Tibial nerve (tissue), 4 donors: ENCODE measurements around the gene DPP10.

Source experiments
- CTCF ChIP-seq, 5 experiments: fragments of 200-600 bp in 3 of 5; fragments of 450-650 bp in 2 of 5; sonication (generic) in 3 of 5; IDR thresholded peaks; one replicate each; pipeline ENCODE4 v1.5.1; 2016 to 2019; ENCODE audit warnings: antibody characterized with exemption in 5 of 5, mild to moderate bottlenecking in 3 of 5, moderate library complexity in 2 of 5
- EP300 ChIP-seq, 2 donors: sonication (generic); formaldehyde crosslinking; IDR thresholded peaks; one replicate each; pipeline ENCODE4 v1.6.1; 2017; ENCODE audit warnings: antibody characterized with exemption in 2 of 2, mild to moderate bottlenecking in 1 of 2
- POLR2A ChIP-seq, 2 donors: fragments of 450-650 bp; IDR thresholded peaks; one replicate each; pipeline ENCODE4 v1.6.1; 2017; ENCODE audit warnings: antibody characterized with exemption in 2 of 2, mild to moderate bottlenecking in 2 of 2, moderate library complexity in 2 of 2

GRCh38 chr2:114472726-114473125 is 30.3 kb downstream of the DPP10 start:
- TF ChIP-seq CTCF (IDR thresholded peaks at IDR 0.05) (no peak), EP300 (IDR thresholded peaks at IDR 0.05) (no peak), POLR2A (IDR thresholded peaks at IDR 0.05) (no peak)
